CD14-positive monocyte (primary cell): ENCODE data around the gene TIMM9. TPM values are rescaled to one million over a fixed set of nuclear protein-coding genes. Genes with fewer than 3 reads are reported as not detected.

Experiments
- DNase-seq, 3 donors: peaks; one replicate each; pipeline ENCODE4 v3.0.0-alpha.2; 2011 to 2022
- H2AFZ ChIP-seq: 2 replicates; pipeline ENCODE4 v1.6.0; 2012; ENCODE audit warnings: mild to moderate bottlenecking, low read depth, low read length, inconsistent platforms; ENCODE audit not compliant: insufficient read depth, poor library complexity, severe bottlenecking
- H3K27ac ChIP-seq, 2 donors: 1 replicate in 1 of 2; 2 replicates in 1 of 2; pipeline ENCODE4 v1.5.1; 2012 to 2013; ENCODE audit warnings: low read length in 2 of 2, control low read depth in 1 of 2, inconsistent platforms in 1 of 2, low read depth in 1 of 2, mild to moderate bottlenecking in 1 of 2
- H3K27me3 ChIP-seq, 2 donors: one replicate each; pipeline versions ENCODE4 v1.6.0 to v1.6.1; 2011 to 2013; ENCODE audit warnings: low read length in 2 of 2; ENCODE audit not compliant: control insufficient read depth in 2 of 2, insufficient read depth in 2 of 2
- H3K36me3 ChIP-seq, 2 donors: replicated peaks in 1 of 2; 1 replicate in 1 of 2; 2 replicates in 1 of 2; pipeline versions ENCODE4 v1.5.1 to v1.6.1; 2012 to 2013; ENCODE audit warnings: low read length in 2 of 2, control low read depth in 1 of 2, inconsistent platforms in 1 of 2, mild to moderate bottlenecking in 1 of 2; ENCODE audit not compliant: insufficient read depth in 2 of 2, control insufficient read depth in 1 of 2
- H3K4me1 ChIP-seq, 2 donors: 1 replicate in 1 of 2; 2 replicates in 1 of 2; pipeline versions ENCODE4 v1.5.1 to v1.6.1; 2012 to 2013; ENCODE audit warnings: low read length in 2 of 2, control low read depth in 1 of 2, inconsistent platforms in 1 of 2, mild to moderate bottlenecking in 1 of 2, moderate library complexity in 1 of 2; ENCODE audit not compliant: insufficient read depth in 2 of 2, control insufficient read depth in 1 of 2
- H3K4me2 ChIP-seq: replicated peaks from 2 replicates; pipeline ENCODE3; 2012; ENCODE audit warnings: low read length, moderate library complexity, mild to moderate bottlenecking; ENCODE audit not compliant: poor library complexity, severe bottlenecking; ENCODE audit errors: extremely low read depth
- H3K4me3 ChIP-seq, 3 experiments: fragments of 200-600 bp in 1 of 3; sonication (generic) in 1 of 3; replicated peaks in 1 of 3; 1 replicate in 2 of 3; 2 replicates in 1 of 3; pipeline ENCODE4 v1.5.1; 2011 to 2013; ENCODE audit warnings: low read length in 3 of 3, mild to moderate bottlenecking in 3 of 3, control low read depth in 2 of 3, low read depth in 2 of 3, inconsistent platforms in 1 of 3, moderate library complexity in 1 of 3
- H3K79me2 ChIP-seq: 2 replicates; pipeline ENCODE4 v1.6.0; 2012; ENCODE audit warnings: mild to moderate bottlenecking, control low read depth, inconsistent platforms, low read length, moderate library complexity; ENCODE audit not compliant: insufficient read depth
- H3K9ac ChIP-seq: 2 replicates; pipeline ENCODE4 v1.6.0; 2017; ENCODE audit warnings: low read length, mild to moderate bottlenecking; ENCODE audit not compliant: insufficient read depth, poor library complexity, severe bottlenecking
- H3K9me3 ChIP-seq, 2 donors: replicated peaks in 1 of 2; 1 replicate in 1 of 2; 2 replicates in 1 of 2; pipeline versions ENCODE4 v1.5.1 to v1.6.1; 2012 to 2013; ENCODE audit warnings: low read length in 2 of 2, control low read depth in 1 of 2; ENCODE audit not compliant: control insufficient read depth in 1 of 2, insufficient read depth in 1 of 2
- H4K20me1 ChIP-seq: 2 replicates; pipeline ENCODE4 v1.6.0; 2012; ENCODE audit warnings: mild to moderate bottlenecking, low read length, control low read depth, moderate library complexity; ENCODE audit not compliant: insufficient read depth
- H3K27ac Mint-ChIP-seq, 7 donors: one replicate each; pipeline ENCODE4 v1.8.0; 2020; ENCODE audit warnings: mild to moderate bottlenecking in 7 of 7, mixed read lengths in 7 of 7, moderate library complexity in 6 of 7, inconsistent platforms in 2 of 7
- H3K27me3 Mint-ChIP-seq, 3 donors: one replicate each; pipeline ENCODE4 v1.8.0; 2021 to 2022; ENCODE audit warnings: low read depth in 3 of 3, mild to moderate bottlenecking in 3 of 3, mixed read lengths in 3 of 3, moderate library complexity in 3 of 3, inconsistent platforms in 1 of 3
- H3K36me3 Mint-ChIP-seq, 2 donors: one replicate each; pipeline ENCODE4 v1.8.0; 2020; ENCODE audit warnings: mixed read lengths in 2 of 2, inconsistent platforms in 1 of 2, mild to moderate bottlenecking in 1 of 2
- H3K4me1 Mint-ChIP-seq: one replicate; pipeline ENCODE4 v1.8.0; 2020; ENCODE audit warnings: mild to moderate bottlenecking, mixed read lengths
- H3K4me3 Mint-ChIP-seq, 2 donors: one replicate each; pipeline ENCODE4 v1.8.0; 2020; ENCODE audit warnings: mild to moderate bottlenecking in 2 of 2, mixed read lengths in 2 of 2, moderate library complexity in 1 of 2
- H3K9me3 Mint-ChIP-seq, 7 donors: one replicate each; pipeline ENCODE4 v1.8.0; 2020 to 2022; ENCODE audit warnings: mixed read lengths in 7 of 7, mild to moderate bottlenecking in 6 of 7, moderate library complexity in 6 of 7, inconsistent platforms in 2 of 7
- WGBS: methylation state at CpG from one replicate; pipeline ENCODE4 v1.1.5; 2013; ENCODE audit warnings: missing lambda C conversion rate; ENCODE audit not compliant: insufficient coverage; 5-methylcytosine and 5-hydroxymethylcytosine counted together
- intact Hi-C, 2 donors: fragments of 100-400 bp; cut with micrococcal nuclease; formaldehyde crosslinking; loops; one replicate each; pipeline versions ENCODE4 v1.15.0 to v1.15.1; 2023
- polyA plus RNA-seq, 3 donors: library from polyadenylated mRNA; depleted of rRNA in 1 of 3; unstranded in 2 of 3; stranded (reverse) in 1 of 3; fragments of 300-500 nt in 2 of 3; fragments of >200 nt in 1 of 3; fragmentation: Illumina TruSeq in 2 of 3; gene quantifications; 1 replicate in 2 of 3; 2 replicates in 1 of 3; pipeline ENCODE4 v1.2.3, GENCODE V29; 2012 to 2021
- TF ChIP-seq, protein P1 (sequence below): fragments of 200-600 bp; IDR thresholded peaks from one replicate; pipeline ENCODE4 v1.8.0; 2022; ENCODE audit warnings: antibody characterized with exemption, mild to moderate bottlenecking

Gene TIMM9
- polyA plus RNA-seq, 3 donors = 26.2 to 45.7 (median 29.9) TPM

GRCh38 chr14:58398895-58399294, 28.4 kb downstream of the TIMM9 start:
- H3K36me3 ChIP-seq = no peaks in the 10 kb centered on the region
- no peak overlapping the region for H3K9ac ChIP-seq
- H3K4me2 ChIP-seq = no peak overlapping the region
- intact Hi-C loops = no loop called here
- H3K4me1 Mint-ChIP-seq = peaks cover 11% of the 10 kb centered on the region
- no peak overlapping the region for H2AFZ ChIP-seq
- H4K20me1 ChIP-seq = no peaks in the 10 kb centered on the region
- H3K4me3 Mint-ChIP-seq = no peak overlapping the region
- no peaks in the 10 kb centered on the region for H3K9me3 Mint-ChIP-seq
- no peak overlapping the region for H3K4me3 ChIP-seq
- peaks cover 12 to 18% of the 10 kb centered on the region in 2 donors for H3K4me1 ChIP-seq
- H3K27ac Mint-ChIP-seq = no peak overlapping the region
- no peak overlapping the region for H3K27ac ChIP-seq
- TF ChIP-seq, protein P1, sequence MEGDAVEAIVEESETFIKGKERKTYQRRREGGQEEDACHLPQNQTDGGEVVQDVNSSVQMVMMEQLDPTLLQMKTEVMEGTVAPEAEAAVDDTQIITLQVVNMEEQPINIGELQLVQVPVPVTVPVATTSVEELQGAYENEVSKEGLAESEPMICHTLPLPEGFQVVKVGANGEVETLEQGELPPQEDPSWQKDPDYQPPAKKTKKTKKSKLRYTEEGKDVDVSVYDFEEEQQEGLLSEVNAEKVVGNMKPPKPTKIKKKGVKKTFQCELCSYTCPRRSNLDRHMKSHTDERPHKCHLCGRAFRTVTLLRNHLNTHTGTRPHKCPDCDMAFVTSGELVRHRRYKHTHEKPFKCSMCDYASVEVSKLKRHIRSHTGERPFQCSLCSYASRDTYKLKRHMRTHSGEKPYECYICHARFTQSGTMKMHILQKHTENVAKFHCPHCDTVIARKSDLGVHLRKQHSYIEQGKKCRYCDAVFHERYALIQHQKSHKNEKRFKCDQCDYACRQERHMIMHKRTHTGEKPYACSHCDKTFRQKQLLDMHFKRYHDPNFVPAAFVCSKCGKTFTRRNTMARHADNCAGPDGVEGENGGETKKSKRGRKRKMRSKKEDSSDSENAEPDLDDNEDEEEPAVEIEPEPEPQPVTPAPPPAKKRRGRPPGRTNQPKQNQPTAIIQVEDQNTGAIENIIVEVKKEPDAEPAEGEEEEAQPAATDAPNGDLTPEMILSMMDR = no peak
- DNase-seq = no peak
- H3K79me2 ChIP-seq = no peaks in the 10 kb centered on the region
- peaks cover 0 to 7% (median 2%) of the 10 kb centered on the region in 3 donors for H3K27me3 Mint-ChIP-seq
- WGBS = 100% methylated on average over 1 of the region's 3 CpGs
- no peaks in the 10 kb centered on the region for H3K9me3 ChIP-seq
- peaks cover 2 to 6% of the 10 kb centered on the region in 2 donors for H3K36me3 Mint-ChIP-seq
- H3K27me3 ChIP-seq = no peaks in the 10 kb centered on the region

- TF ChIP-seq, protein P1 = no peak
- Histone ChIP-seq H3K4me1 (peaks cover 12 to 18% of the 10 kb centered on the region in 2 donors), H4K20me1 (no peaks in the 10 kb centered on the region), H3K36me3 (no peaks in the 10 kb centered on the region), H2AFZ (no peak overlapping the region), H3K79me2 (no peaks in the 10 kb centered on the region), H3K27me3 (no peaks in the 10 kb centered on the region), H3K9ac (no peak overlapping the region), H3K4me3 (no peak overlapping the region), H3K27ac (no peak overlapping the region), H3K4me2 (no peak overlapping the region), H3K9me3 (no peaks in the 10 kb centered on the region)
- Mint-ChIP-seq H3K36me3 (peaks cover 2 to 6% of the 10 kb centered on the region in 2 donors), H3K4me1 (peaks cover 11% of the 10 kb centered on the region), H3K9me3 (no peaks in the 10 kb centered on the region), H3K4me3 (no peak overlapping the region), H3K27ac (no peak overlapping the region), H3K27me3 (peaks cover 0 to 7% (median 2%) of the 10 kb centered on the region in 3 donors)
- intact Hi-C loops = no loop called here
- DNase-seq = no peak
Measured at GRCh38 chr14:58398495-58398894, 28.8 kb downstream of the TIMM9 start.
